HTR-8/SVneo (cell line): Measurements from ENCODE around the gene FAM171A2.
"Not testable (repeated sequence)": the region's sequence is repeated elsewhere in the genome, so short reads cannot be mapped to it uniquely, and the experiment has no call there.

Experiments
- DNase-seq: peaks from one replicate; pipeline ENCODE4 v3.0.0; 2011; ENCODE audit warnings: low spot score, mixed read lengths; ENCODE audit not compliant: insufficient read length
- FAIRE-seq: peaks from 2 replicates; lab custom pipeline; 2011; peaks lifted over from hg19 to GRCh38; lab: Jason Lieb, UNC

Gene FAM171A2

GRCh38 chr17:44348234-44348987, 15.2 kb downstream of the FAM171A2 start:
- no peak for DNase-seq
- no peak for FAIRE-seq

GRCh38 chr17:44347206-44348055, 16.2 kb downstream of the FAM171A2 start:
- FAIRE-seq, DNase-seq: not testable (repeated sequence)

GRCh38 chr17:44346064-44346844, 17.4 kb downstream of the FAM171A2 start:
- no peak for FAIRE-seq
- no peak for DNase-seq

- FAIRE-seq: peak; percentile 73
Observed at GRCh38 chr17:44345454-44346026, 18.1 kb downstream of the FAM171A2 start.

GRCh38 chr17:44344939-44345453, 18.7 kb downstream of the FAM171A2 start, which contains the start of gene GRN:
GRN (plus strand) TSS chr17:44345302; CDS start chr17:44349165, 3,863 bp downstream.
- FAIRE-seq (peak; percentile 99), DNase-seq (peak; percentile 100)

More at GRCh38 chr17:44345454-44346026, 18.1 kb downstream of the FAM171A2 start:
- peak; percentile 80 for DNase-seq

- DNase-seq (no peak), FAIRE-seq (no peak)
Observed at GRCh38 chr17:44343510-44344209, 20.0 kb downstream of the FAM171A2 start.

GRCh38 chr17:44340553-44340952, 23.1 kb downstream of the FAM171A2 start:
- FAIRE-seq, DNase-seq: not testable (repeated sequence)

- FAIRE-seq (no peak), DNase-seq (no peak)
Observed at GRCh38 chr17:44338702-44339101, 25.0 kb downstream of the FAM171A2 start.

- no peak for FAIRE-seq
- DNase-seq: no peak
Observed at GRCh38 chr17:44335968-44336367, 27.7 kb downstream of the FAM171A2 start.

- FAIRE-seq (no peak), DNase-seq (no peak)
Observed at GRCh38 chr17:44335564-44335963, 28.1 kb downstream of the FAM171A2 start.

- no peak for DNase-seq
- FAIRE-seq: no peak
Observed at GRCh38 chr17:44334727-44335126, 28.9 kb downstream of the FAM171A2 start.

GRCh38 chr17:44334315-44334714, 29.3 kb downstream of the FAM171A2 start:
- peak; percentile 79 for FAIRE-seq
- DNase-seq: no peak

- no peak for FAIRE-seq
Observed at GRCh38 chr17:44333371-44333770, 30.3 kb downstream of the FAM171A2 start.

GRCh38 chr17:44331249-44331760, 32.3 kb downstream of the FAM171A2 start:
- peak; percentile 87 for DNase-seq
- FAIRE-seq: peak; percentile 86

More at GRCh38 chr17:44333371-44333770, 30.3 kb downstream of the FAM171A2 start:
- no peak for DNase-seq

- FAIRE-seq, DNase-seq: not testable (repeated sequence)
Observed at GRCh38 chr17:44330263-44330662, 33.4 kb downstream of the FAM171A2 start.

GRCh38 chr17:44329516-44329915, 34.1 kb downstream of the FAM171A2 start:
- DNase-seq, FAIRE-seq: not testable (repeated sequence)

- DNase-seq (no peak), FAIRE-seq (no peak)
Observed at GRCh38 chr17:44327715-44328449, 35.8 kb downstream of the FAM171A2 start.

GRCh38 chr17:44326861-44327444, 36.7 kb downstream of the FAM171A2 start:
- DNase-seq: peak; percentile 99
- FAIRE-seq: peak; percentile 86
